Neural progenitor cell (in vitro differentiated cells): ENCODE results near the gene CRYGN.

Source experiments
- CTCF ChIP-seq: fragments of 200-600 bp; sonication (generic); IDR thresholded peaks from 2 replicates; pipeline ENCODE4 v1.5.1; 2017; ENCODE audit warnings: antibody characterized with exemption, mild to moderate bottlenecking
- EZH2 ChIP-seq: fragments of 200-600 bp; sonication (generic); IDR thresholded peaks from 2 replicates; pipeline ENCODE4 v1.6.1; 2017; ENCODE audit warnings: antibody characterized with exemption, mild to moderate bottlenecking, moderate library complexity
- EZH2phosphoT487 ChIP-seq: fragments of 200-600 bp; sonication (generic); IDR thresholded peaks from 2 replicates; pipeline ENCODE4 v1.6.1; 2017; ENCODE audit warnings: antibody characterized with exemption

GRCh38 chr7:151431768-151432311 lies 8.1 kb downstream of the CRYGN start:
- TF ChIP-seq CTCF (no peak), EZH2 (no peak), EZH2phosphoT487 (no peak)
